Cardiac atrium fibroblast (primary cell): ENCODE results near the gene PITX3. TPM values are rescaled to one million over a fixed set of nuclear protein-coding genes. Genes with fewer than 3 reads are reported as not detected.

Source experiments
- total RNA-seq: library from RNA; depleted of rRNA; stranded (reverse); fragments of >200 nt; gene quantifications from 2 replicates; pipeline ENCODE4 v1.2.3, GENCODE V29; 2015

The PITX3 gene
- 0.16 TPM in 1 of 2 replicates, not detected in the other for total RNA-seq

DNA sequence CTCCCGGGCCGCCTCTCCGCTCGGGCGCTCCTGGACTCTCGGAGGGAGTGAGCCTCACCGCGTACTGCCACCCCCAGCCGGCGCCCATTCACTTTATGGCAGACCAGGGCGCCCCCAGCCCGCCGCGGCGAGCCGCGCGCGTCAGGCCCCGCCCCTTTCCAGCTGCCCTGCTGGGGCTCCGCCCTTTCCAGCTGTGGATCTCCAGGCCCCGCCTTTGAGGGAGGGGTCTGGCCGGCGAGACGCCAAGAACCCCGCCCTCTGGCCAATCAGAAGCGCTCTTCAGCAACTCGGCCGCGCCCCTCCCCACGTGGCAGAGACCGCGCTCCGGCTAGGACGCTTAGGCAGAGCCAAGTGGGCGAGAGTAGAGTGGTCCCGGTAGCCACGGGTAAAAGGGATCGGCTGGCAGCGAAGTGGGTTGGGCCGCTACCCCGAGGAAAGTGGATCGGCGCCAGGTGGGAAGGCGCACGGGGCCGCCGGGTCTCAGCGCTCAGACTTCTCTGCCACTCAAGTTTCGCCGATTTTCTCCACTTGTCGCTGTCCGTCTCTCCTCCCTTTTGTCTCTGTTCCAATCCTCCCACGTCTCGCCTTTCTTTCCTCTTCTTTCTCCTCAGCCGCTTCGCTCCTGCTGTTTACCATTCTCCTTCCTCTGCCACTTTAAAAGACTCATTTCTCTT is at the start of gene PITX3:
Gene PITX3 (minus strand): TSS at position 69 of the 674 bp plus-strand sequence. CDS start 9,432 bp downstream, outside the sequence.

DNA sequence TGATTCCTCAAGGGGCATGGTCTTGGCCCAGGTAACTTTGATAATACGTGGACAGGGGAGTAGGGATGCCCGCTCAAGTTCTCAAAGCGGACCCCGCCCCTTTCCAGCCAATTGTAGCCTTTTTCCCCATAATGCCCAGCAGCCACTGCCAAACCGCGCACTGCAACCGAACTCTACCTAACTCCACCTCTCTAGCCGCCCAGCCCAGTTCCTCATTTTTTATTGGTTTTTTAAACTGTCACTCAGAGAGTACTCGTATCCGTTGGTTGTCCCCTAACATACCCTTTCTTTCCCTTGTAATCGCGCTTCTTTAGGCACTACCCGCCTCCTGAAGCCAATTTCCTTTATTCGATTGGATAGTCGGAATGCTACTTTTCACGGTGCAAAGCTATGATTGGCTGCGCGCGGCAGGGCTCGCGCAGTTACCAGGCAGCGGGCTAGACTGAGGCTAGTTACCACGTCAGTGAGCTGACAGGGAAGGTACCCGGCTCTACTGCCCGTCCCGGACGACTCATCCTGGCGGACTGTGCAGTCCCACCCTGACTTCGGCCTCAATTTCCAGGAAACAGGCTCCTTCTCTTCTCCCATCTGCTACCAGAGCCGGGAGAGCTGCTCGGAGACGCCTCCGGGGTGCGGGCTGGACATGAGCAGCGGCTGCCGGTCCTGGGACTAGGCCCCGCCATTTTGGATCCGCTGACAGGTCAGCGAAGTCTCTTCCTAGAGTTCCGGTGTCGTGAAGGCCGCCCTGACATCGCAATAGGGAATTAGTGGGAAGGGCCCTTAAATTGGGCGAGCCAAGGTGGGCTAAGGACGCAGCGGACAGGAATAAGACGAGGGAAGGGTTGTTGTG is 4.0 kb upstream of the PITX3 start, which contains the start of gene GBF1:
Gene GBF1 (plus strand): TSS at position 451 of the 850 bp plus-strand sequence. CDS start 13,407 bp downstream, outside the sequence.

DNA sequence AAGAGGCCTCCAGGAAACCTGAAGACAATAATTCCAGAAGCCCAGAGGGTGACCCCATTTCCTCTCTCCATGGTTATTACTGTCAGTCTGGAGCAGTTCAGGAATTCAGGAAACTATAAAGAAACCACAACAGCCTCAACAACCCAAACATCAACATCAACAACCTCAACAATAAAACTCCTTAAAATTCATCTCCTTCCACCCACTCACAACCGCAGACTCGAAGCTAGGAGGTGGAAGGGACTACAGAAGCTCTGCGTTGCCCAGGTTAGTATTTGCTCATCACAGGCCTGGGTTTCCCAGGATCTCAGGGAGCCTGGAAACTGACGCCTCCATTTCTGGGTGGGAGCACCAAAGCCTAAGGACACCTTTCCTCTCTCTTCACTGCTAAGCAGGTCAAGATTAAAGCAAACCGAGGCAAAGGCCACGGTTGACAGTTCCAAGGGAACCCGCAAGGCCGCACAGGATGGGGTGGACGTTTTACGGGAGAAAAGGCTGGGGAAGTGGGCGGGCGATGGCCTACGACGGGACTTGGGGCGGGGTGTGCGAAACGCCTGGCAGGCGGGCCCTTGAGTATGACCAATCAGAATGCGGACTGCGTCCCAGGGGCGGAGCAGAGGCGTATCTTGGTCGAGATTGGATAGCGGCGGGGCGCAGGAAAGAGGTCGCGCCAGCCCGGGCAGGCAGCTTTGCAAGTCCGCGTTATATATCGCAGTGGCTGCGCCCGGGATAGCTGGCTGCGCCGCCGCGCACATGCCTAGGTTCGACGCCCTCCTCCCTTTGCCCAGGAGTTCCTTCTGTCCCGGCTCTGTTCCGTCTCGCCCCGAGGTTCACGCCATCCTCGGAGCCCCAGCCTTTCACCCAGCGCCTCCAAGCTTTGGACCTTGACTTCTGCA is 15.4 kb downstream of the PITX3 start, which contains the start of gene ELOVL3:
Gene ELOVL3 (plus strand): TSS at position 654 of the 896 bp plus-strand sequence. CDS start 250 bp downstream, outside the sequence.

Other genes with a start within 250 kb of the PITX3 start
- gene ARMH3, start 185.3 kb downstream of the PITX3 start, total RNA-seq = 5.8 TPM in 2 replicates
- gene HPS6, start 176.2 kb downstream of the PITX3 start, total RNA-seq = 37.6 and 38.6 TPM in 2 replicates
- gene LDB1, start 121.1 kb downstream of the PITX3 start, total RNA-seq = 25.1 and 29.8 TPM in 2 replicates
- gene PPRC1, start 108.5 kb downstream of the PITX3 start, total RNA-seq = 13.8 and 19.1 TPM in 2 replicates
- gene NOLC1, start 89.1 kb downstream of the PITX3 start, total RNA-seq = 51.5 and 65.0 TPM in 2 replicates
- gene ELOVL3, start 15.2 kb downstream of the PITX3 start, total RNA-seq = 0.32 and 1.1 TPM in 2 replicates
- gene GBF1, start 4.0 kb upstream of the PITX3 start, total RNA-seq = 40.6 and 51.2 TPM in 2 replicates
- gene NFKB2, start 154.2 kb upstream of the PITX3 start, total RNA-seq = 16.4 and 36.0 TPM in 2 replicates
- 0.72 and 1.1 TPM in 2 replicates for gene PSD, start 177.3 kb upstream of the PITX3 start, total RNA-seq
- gene FBXL15, start 179.3 kb upstream of the PITX3 start, total RNA-seq = 6.6 and 13.2 TPM in 2 replicates
- gene CUEDC2, start 191.1 kb upstream of the PITX3 start, total RNA-seq = 77.3 and 87.4 TPM in 2 replicates
- gene C10orf95, start 210.0 kb upstream of the PITX3 start, total RNA-seq = not detected in 2 replicates